Retinal pigment epithelial cell (primary cell): ENCODE results near the gene C19orf85.
A peak's percentile ranks its signal among the peaks of the same experiment; 100 is the strongest.

ENCODE experiments used
- DNase-seq: peaks from one replicate; pipeline ENCODE4 v3.0.0-alpha.2; 2010; ENCODE audit warnings: low read depth
- H3K4me3 ChIP-seq: 2 replicates; pipeline ENCODE4 v1.5.1; 2011; ENCODE audit warnings: mild to moderate bottlenecking, low read length, control low read depth, moderate library complexity
- TF ChIP-seq, protein P1 (sequence below): conservative IDR thresholded peaks from 2 replicates; pipeline ENCODE4 v1.5.1; 2011; ENCODE audit warnings: low read depth, low read length, control low read depth, inconsistent platforms

The C19orf85 gene

DNA sequence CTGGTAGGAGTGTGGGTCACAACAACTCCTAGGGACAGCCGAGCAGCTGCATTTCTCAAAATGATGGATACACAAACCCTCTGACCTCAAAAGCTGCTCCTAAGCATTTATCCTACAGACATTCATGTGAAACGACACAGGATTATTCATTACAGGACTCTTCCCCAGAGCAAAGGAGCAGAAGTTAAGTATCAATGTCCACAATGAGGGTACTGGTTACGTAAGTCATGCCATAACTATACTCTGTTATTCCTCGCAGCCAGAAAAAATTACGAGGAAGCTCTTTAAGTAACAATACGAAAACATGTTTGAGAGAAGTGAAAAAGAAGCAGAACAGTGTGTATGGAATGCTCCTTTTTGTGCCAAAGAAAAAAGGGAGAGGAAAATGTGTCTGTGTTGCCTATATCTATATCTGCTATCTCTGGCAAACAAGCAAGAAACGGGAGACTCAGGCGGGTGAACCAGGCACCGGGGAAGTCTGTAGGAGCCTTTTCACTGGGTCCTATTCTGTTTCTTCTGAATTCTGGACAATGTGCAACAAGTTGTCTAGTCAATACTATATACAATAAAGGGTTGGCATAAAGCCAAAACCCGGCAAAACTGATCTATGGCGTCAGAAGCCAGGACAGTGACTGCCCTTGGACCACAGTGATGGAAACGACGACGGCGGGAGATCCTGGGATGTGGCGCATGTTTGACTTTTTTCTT, 4.4 kb downstream of the C19orf85 start:
- DNase-seq = no peak
- TF ChIP-seq, protein P1, sequence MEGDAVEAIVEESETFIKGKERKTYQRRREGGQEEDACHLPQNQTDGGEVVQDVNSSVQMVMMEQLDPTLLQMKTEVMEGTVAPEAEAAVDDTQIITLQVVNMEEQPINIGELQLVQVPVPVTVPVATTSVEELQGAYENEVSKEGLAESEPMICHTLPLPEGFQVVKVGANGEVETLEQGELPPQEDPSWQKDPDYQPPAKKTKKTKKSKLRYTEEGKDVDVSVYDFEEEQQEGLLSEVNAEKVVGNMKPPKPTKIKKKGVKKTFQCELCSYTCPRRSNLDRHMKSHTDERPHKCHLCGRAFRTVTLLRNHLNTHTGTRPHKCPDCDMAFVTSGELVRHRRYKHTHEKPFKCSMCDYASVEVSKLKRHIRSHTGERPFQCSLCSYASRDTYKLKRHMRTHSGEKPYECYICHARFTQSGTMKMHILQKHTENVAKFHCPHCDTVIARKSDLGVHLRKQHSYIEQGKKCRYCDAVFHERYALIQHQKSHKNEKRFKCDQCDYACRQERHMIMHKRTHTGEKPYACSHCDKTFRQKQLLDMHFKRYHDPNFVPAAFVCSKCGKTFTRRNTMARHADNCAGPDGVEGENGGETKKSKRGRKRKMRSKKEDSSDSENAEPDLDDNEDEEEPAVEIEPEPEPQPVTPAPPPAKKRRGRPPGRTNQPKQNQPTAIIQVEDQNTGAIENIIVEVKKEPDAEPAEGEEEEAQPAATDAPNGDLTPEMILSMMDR = no peak

DNA sequence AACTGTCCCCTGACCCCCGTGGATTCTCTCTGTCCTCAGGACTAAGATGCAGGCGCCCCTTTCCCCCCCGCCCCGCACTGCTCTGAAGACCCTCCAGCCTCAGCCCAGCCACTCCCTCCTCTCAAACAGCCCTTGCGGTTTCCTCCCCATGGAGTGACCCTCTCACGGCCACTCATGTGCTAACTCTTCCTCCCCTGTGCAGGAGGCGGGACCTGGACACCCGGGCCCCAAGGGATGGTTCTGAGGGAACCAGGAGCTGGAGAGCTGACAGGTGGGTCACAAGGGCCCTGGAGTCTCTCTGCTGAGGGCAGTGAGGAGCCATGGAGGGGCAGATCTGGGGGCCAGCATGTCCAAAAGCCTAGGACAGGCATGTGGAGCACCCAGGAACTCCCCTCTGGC, 5.0 kb downstream of the C19orf85 start:
- no peak overlapping the region for H3K4me3 ChIP-seq
- TF ChIP-seq, protein P1 = no peak
- no peak for DNase-seq

More for the DNA sequence above, 4.4 kb downstream of the C19orf85 start:
- H3K4me3 ChIP-seq = peak overlapping the region; percentile 90

DNA sequence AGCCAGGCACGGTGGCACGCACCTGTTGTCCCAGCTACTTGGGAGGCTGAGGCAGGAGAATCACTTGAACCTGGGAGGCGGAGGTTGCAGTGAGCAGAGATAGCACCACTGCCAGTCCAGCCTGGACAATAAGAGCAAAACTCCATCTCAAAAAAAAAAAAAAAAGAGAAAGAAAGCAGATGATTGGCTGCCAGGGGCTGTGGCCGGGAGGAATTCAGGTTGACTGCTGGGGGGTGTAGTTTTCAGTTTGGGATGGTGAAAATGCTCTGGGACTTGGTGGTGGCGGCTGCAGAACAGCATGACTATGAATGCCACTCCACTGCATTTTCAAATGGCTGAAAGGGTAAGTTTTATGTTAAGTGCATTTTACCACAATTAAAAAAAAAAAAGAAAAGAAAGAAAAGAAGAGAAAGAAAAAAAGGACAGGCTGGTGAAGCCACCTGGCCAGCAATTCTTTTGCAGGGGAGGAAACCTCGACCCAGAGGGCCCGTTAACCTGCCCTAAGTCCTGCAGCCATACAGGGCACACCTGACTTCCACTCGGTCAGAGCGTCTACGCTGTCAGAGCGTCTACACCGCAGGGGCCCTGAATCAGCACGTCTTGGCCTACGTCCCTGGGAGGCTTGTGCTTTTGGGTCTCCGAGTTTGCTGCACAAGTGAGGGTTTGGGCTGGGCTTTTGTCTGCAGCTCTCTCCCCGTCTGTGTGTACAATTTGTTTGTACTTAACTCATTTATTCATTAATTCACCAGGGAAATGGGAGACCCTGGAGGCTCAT, 6.7 kb downstream of the C19orf85 start:
- TF ChIP-seq, protein P1 = no peak
- no peak for DNase-seq
- H3K4me3 ChIP-seq = no peak overlapping the region

DNA sequence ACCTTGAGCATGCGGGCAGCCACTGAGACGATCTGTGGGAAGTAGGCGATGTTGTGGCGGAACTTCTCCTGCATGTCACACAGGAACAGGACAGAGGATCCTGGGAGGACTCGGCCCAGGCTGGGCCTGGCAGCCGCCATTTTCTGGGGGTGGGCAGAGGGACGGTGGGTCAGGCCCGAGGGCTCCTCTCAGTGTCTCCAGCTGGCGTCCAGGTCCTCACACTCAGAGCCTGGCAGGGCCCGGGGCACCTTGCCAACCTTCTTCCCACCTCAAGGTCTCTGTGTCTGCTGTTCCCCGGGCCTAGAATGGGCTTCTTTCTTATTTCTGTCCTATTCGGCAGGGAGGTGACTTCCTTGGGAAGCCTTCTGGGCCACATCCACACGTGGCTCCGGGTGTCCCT, 8.2 kb downstream of the C19orf85 start:
- no peak overlapping the region for H3K4me3 ChIP-seq
- TF ChIP-seq, protein P1 = no peak
- DNase-seq = no peak

DNA sequence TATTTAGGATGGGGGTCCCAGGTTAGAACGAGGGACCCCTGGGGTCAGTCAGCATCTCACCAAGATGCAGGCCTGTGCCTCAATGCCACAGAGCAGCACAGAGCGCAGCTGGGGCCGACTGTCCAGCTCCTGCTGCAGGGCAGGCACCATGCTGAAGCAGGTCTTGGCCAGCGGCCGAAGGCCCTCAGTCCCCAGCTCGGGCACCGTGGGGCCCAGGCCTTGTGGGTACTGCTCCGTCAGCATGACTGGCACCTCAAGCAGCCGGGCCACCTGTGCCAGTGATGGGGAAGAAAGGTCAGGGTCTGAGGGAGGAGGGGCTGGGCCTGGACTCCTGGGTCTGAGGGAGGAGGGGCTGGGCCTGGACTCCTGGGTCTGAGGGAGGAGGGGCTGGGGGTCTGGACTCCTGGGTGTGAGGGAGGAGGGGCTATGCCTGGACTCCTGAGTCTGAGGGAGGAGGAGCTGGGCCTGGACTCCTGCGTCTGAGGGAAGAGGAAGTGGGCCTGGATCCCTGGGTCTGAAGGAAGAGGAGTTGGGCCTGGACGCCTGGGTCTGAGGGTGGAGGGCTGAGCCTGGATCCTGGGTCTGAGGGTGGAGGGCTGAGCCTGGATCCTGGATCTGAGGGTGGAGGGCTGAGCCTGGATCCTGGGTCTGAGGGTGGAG, 8.8 kb downstream of the C19orf85 start:
- TF ChIP-seq, protein P1 = no peak
- DNase-seq = no peak
- H3K4me3 ChIP-seq = no peak overlapping the region

DNA sequence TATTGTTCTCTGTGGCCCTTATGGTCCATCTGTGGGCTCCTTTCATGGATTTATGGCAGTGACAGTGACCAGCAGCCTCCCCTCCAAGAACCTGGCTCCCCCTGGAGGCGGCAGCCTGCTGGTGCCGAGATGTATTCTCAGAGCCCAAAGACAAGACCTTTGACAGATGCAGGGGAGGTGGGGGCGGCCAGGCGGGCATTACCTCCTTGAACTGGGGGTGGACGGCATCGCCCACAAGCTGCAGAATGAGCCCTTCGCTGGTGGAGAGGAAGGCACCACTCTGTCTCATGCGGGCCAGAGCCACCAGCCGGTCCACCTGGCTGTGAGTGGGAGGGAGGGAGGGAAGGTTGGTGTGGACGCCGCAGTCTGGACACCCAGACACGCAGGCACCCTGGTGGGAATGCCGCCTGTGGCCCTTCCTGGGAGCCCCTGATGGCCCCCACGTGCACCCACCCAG, 9.7 kb downstream of the C19orf85 start:
- DNase-seq = no peak
- TF ChIP-seq, protein P1 = peak; percentile 84
- H3K4me3 ChIP-seq = no peak overlapping the region
